HCT116 (cell line): ENCODE results near the gene CASP9. TPM values are rescaled to one million over a fixed set of nuclear protein-coding genes. Genes with fewer than 3 reads are reported as not detected.

Experiments used
- ATAC-seq: fragments of 200-7000 bp; cut with Tn5 transposase; 2 replicates; pipeline ENCODE4 v1.9.1; 2020; ENCODE audit warnings: mild to moderate bottlenecking, moderate library complexity
- BruUV-seq: library from RNA; stranded (reverse); fragments of 400-500 nt; replicated peaks from 2 replicates; lab custom pipeline; 2021; lab: Mats Ljungman, UMichigan
- CTCF ChIA-PET: fragments of 300-600 bp; sonication (Branson Sonifier 250); formaldehyde crosslinking; loops from one replicate; lab custom pipeline; 2021; ENCODE audit warnings: antibody characterized with exemption; lab: Charles Lee
- POLR2A ChIA-PET: fragments of 300-600, 350-600 bp; sonication (Branson Sonifier 250); formaldehyde crosslinking; loops from one replicate; lab custom pipeline; 2021; ENCODE audit warnings: antibody characterized with exemption; lab: Charles Lee
- RAD21 ChIA-PET, 2 experiments: fragments of 300-600 bp; sonication (Branson Sonifier 250); formaldehyde crosslinking; loops; one replicate each; lab custom pipeline; 2023; ENCODE audit warnings: low total read pairs in 2 of 2; ENCODE audit not compliant: uncharacterized antibody in 2 of 2, unreplicated experiment in 2 of 2, low non-redundant PET in 1 of 2; lab: Charles Lee
- DNase-seq: peaks from one replicate; pipeline ENCODE4 v3.0.0-alpha.2; 2010; ENCODE audit warnings: low read depth, low spot score
- H2AFZ ChIP-seq: fragments of 200-600 bp; shearing (Covaris generic), sonication (generic); 2 replicates; pipeline ENCODE4 v1.6.1; 2017; ENCODE audit warnings: low read depth, mixed run types, mixed read lengths, antibody characterized with exemption, low read length; ENCODE audit not compliant: poor library complexity, severe bottlenecking
- H3K27ac ChIP-seq: 2 replicates; pipeline ENCODE4 v1.5.1; 2012; ENCODE audit warnings: low read depth, low read length
- H3K27me3 ChIP-seq: fragments of 200-600 bp; sonication (generic); 2 replicates; pipeline ENCODE4 v1.6.1; 2016; ENCODE audit warnings: mixed run types, low read length, mixed read lengths; ENCODE audit not compliant: insufficient read depth
- H3K36me3 ChIP-seq, 2 experiments: fragments of 200-500 bp in 1 of 2; fragments of 200-600 bp in 1 of 2; sonication (Bioruptor generic) in 1 of 2; sonication (generic) in 1 of 2; 2 replicates each; pipeline versions ENCODE4 v1.5.1 to v1.6.1; 2014 to 2016; ENCODE audit warnings: low read length in 2 of 2, inconsistent platforms in 1 of 2, mixed read lengths in 1 of 2, mixed run types in 1 of 2; ENCODE audit not compliant: insufficient read depth in 2 of 2, control insufficient read depth in 1 of 2
- H3K4me1 ChIP-seq, 2 experiments: fragments of 200-600 bp in 1 of 2; sonication (generic) in 1 of 2; 2 replicates each; pipeline versions ENCODE4 v1.5.1 to v1.6.1; 2012 to 2017; ENCODE audit warnings: low read length in 2 of 2, inconsistent platforms in 1 of 2, mild to moderate bottlenecking in 1 of 2, mixed read lengths in 1 of 2, mixed run types in 1 of 2, moderate library complexity in 1 of 2; ENCODE audit not compliant: insufficient read depth in 2 of 2, control insufficient read depth in 1 of 2
- H3K4me2 ChIP-seq: fragments of 200-600 bp; sonication (generic); 2 replicates; pipeline ENCODE4 v1.6.1; 2017; ENCODE audit warnings: mixed run types, low read length, mixed read lengths
- H3K4me3 ChIP-seq, 2 experiments: fragments of 200-600 bp in 1 of 2; sonication (generic) in 1 of 2; replicated peaks in 1 of 2; 2 replicates each; pipeline ENCODE4 v1.5.1; 2011 to 2016; ENCODE audit warnings: low read length in 2 of 2, control low read depth in 1 of 2, low read depth in 1 of 2, mild to moderate bottlenecking in 1 of 2, mixed read lengths in 1 of 2, mixed run types in 1 of 2
- H3K79me2 ChIP-seq: fragments of 200-600 bp; sonication (generic); 2 replicates; pipeline ENCODE4 v1.6.1; 2017; ENCODE audit warnings: mild to moderate bottlenecking, mixed run types, low read length, moderate library complexity, mixed read lengths; ENCODE audit not compliant: insufficient read depth
- H3K9ac ChIP-seq: fragments of 200-600 bp; sonication (generic); 2 replicates; pipeline ENCODE4 v1.6.1; 2016; ENCODE audit warnings: low read length, mixed read lengths
- H3K9me2 ChIP-seq: fragments of 200-600 bp; sonication (generic), shearing (Covaris generic); 2 replicates; pipeline ENCODE4 v1.6.1; 2017; ENCODE audit warnings: mixed run types, mild to moderate bottlenecking, moderate library complexity; ENCODE audit not compliant: insufficient read depth
- H3K9me3 ChIP-seq, 2 experiments: fragments of 200-500 bp in 1 of 2; fragments of 200-600 bp in 1 of 2; sonication (Bioruptor generic) in 1 of 2; sonication (generic) in 1 of 2; 2 replicates each; pipeline ENCODE4 v1.6.1; 2014 to 2017; ENCODE audit warnings: low read length in 2 of 2, mixed read lengths in 2 of 2, inconsistent platforms in 1 of 2, low read depth in 1 of 2, mild to moderate bottlenecking in 1 of 2, mixed run types in 1 of 2, moderate library complexity in 1 of 2; ENCODE audit not compliant: control insufficient read depth in 1 of 2, insufficient read depth in 1 of 2
- H4K20me1 ChIP-seq: fragments of 200-600 bp; sonication (generic), shearing (Covaris generic); 2 replicates; pipeline ENCODE4 v1.6.1; 2017; ENCODE audit warnings: mixed run types, mild to moderate bottlenecking, moderate library complexity; ENCODE audit not compliant: insufficient read depth
- CBX3 ChIP-seq: IDR thresholded peaks from 2 replicates; pipeline ENCODE4 v1.6.1; 2012; ENCODE audit warnings: low read depth
- CEBPB ChIP-seq: IDR thresholded peaks from 2 replicates; pipeline ENCODE4 v1.6.1; 2012; ENCODE audit warnings: low read depth
- CTCF ChIP-seq, 3 experiments: fragments of 200-600 bp in 1 of 3; sonication (generic) in 1 of 3; IDR thresholded peaks in 2 of 3; conservative IDR thresholded peaks in 1 of 3; 2 replicates each; pipeline ENCODE4 v1.5.1; 2012 to 2017; ENCODE audit warnings: low read depth in 2 of 3, low read length in 2 of 3, antibody characterized with exemption in 1 of 3, borderline replicate concordance in 1 of 3, control low read depth in 1 of 3, mild to moderate bottlenecking in 1 of 3, mixed read lengths in 1 of 3, mixed run types in 1 of 3, moderate library complexity in 1 of 3; ENCODE audit not compliant: insufficient read depth in 1 of 3
- ELF1 ChIP-seq: IDR thresholded peaks from 2 replicates; pipeline ENCODE4 v1.6.1; 2012; ENCODE audit warnings: low read depth, borderline replicate concordance
- EZH2phosphoT487 ChIP-seq: fragments of 200-600 bp; IDR thresholded peaks from 2 replicates; pipeline ENCODE4 v1.6.1; 2018; ENCODE audit warnings: antibody characterized with exemption, borderline replicate concordance
- FOSL1 ChIP-seq: IDR thresholded peaks from 2 replicates; pipeline ENCODE4 v1.6.1; 2012; ENCODE audit warnings: low read depth
- POLR2AphosphoS5 ChIP-seq: IDR thresholded peaks from 2 replicates; pipeline ENCODE4 v1.6.1; 2011; ENCODE audit warnings: mild to moderate bottlenecking, low read depth, low read length, moderate library complexity
- RAD21 ChIP-seq: IDR thresholded peaks from 2 replicates; pipeline ENCODE4 v1.6.1; 2012; ENCODE audit warnings: low read depth, mild to moderate bottlenecking
- SIN3A ChIP-seq: IDR thresholded peaks from 2 replicates; pipeline ENCODE4 v1.6.1; 2012; ENCODE audit warnings: low read depth
- SP1 ChIP-seq: IDR thresholded peaks from 2 replicates; pipeline ENCODE4 v1.6.1; 2012; ENCODE audit warnings: low read depth
- SRF ChIP-seq: IDR thresholded peaks from 2 replicates; pipeline ENCODE4 v1.6.1; 2012; ENCODE audit warnings: low read depth
- TCF7L2 ChIP-seq: IDR thresholded peaks from 2 replicates; pipeline ENCODE4 v1.7.0; 2011; ENCODE audit warnings: borderline replicate concordance, inconsistent platforms; ENCODE audit not compliant: insufficient read depth, insufficient read length; ENCODE audit errors: extremely low read depth
- intact Hi-C: fragments of 100-400 bp; cut with micrococcal nuclease; formaldehyde crosslinking; loops from 2 replicates; pipeline ENCODE4 v1.10.0; 2022
- total RNA-seq: library from RNA; stranded (reverse); gene quantifications from one replicate; pipeline ENCODE4 v1.2.1, GENCODE V29; 2021; ENCODE audit not compliant: unreplicated experiment
- TF ChIP-seq, protein P1 (sequence below): IDR thresholded peaks from 2 replicates; pipeline ENCODE4 v1.6.1; 2012
- TF ChIP-seq, protein P2 (sequence below): IDR thresholded peaks from 2 replicates; pipeline ENCODE4 v1.6.1; 2012

The CASP9 gene
- total RNA-seq, 1 experiment from 2014 or later: 10.6 TPM

GRCh38 chr1:15477646-15478212 is 46.3 kb downstream of the CASP9 start:
- ATAC-seq: no peak
- ChIA-PET CTCF (no interaction called here), RAD21 (no interaction called here), POLR2A (no interaction called here)
- Histone ChIP-seq H2AFZ (no peak overlapping the region), H3K9me2 (no peaks in the 10 kb centered on the region), H3K27ac (no peak overlapping the region), H3K4me1 (no peaks in the 10 kb centered on the region), H3K9me3 (no peaks in the 10 kb centered on the region), H3K79me2 (no peaks in the 10 kb centered on the region), H3K9ac (no peak overlapping the region), H3K4me2 (no peak overlapping the region), H4K20me1 (no peaks in the 10 kb centered on the region), H3K36me3 (no peaks in the 10 kb centered on the region), H3K27me3 (no peaks in the 10 kb centered on the region), H3K4me3 (no peak overlapping the region)
- TF ChIP-seq TCF7L2 (no peak), SRF (no peak), EZH2phosphoT487 (no peak), SP1 (no peak)
- TF ChIP-seq, protein P1, sequence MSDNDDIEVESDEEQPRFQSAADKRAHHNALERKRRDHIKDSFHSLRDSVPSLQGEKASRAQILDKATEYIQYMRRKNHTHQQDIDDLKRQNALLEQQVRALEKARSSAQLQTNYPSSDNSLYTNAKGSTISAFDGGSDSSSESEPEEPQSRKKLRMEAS: no peak
- TF ChIP-seq, protein P2, sequence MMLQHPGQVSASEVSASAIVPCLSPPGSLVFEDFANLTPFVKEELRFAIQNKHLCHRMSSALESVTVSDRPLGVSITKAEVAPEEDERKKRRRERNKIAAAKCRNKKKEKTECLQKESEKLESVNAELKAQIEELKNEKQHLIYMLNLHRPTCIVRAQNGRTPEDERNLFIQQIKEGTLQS: no peak
- DNase-seq: no peak
- intact Hi-C loops: no loop called here
- no TSS peak for BruUV-seq

DNA sequence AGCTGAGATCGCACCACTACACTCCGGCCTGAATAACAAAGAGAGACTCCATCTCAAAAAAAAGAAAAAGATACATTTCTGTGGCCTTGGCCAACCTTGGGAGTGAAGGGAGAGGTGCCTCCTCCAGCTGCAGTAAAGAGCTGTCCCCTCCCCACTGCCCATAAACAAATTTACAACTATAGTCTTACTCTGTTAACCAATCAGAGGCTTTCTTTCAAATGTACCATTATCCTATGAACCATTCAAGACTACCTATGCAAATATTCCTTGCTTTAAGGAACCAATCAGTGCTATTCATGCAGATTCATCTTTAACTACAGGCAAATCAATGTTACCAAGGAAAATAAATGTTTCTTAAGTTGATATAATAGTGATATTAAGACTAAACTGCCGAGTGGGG is 47.1 kb downstream of the CASP9 start:
- DNase-seq (no peak), ATAC-seq (no peak)
- TF ChIP-seq, protein P1: no peak
- TF ChIP-seq POLR2AphosphoS5 (no peak), SIN3A (no peak), RAD21 (no peak), ELF1 (no peak), FOSL1 (no peak), CBX3 (no peak), CEBPB (no peak), CTCF (IDR thresholded peaks at IDR 0.05 in 2 of 3, conservative IDR thresholded peaks at IDR 0.05 in 1 of 3; ENCODE audit: borderline replicate concordance in 1 of 3, insufficient read depth in 1 of 3, low read depth in 2 of 3, low read length in 2 of 3) (no peak), SP1 (no peak)
- Histone ChIP-seq H3K4me1 (no peaks in the 10 kb centered on the region), H3K79me2 (no peaks in the 10 kb centered on the region), H3K9me3 (no peaks in the 10 kb centered on the region), H3K27me3 (no peaks in the 10 kb centered on the region), H3K36me3 (no peaks in the 10 kb centered on the region), H3K4me2 (no peak overlapping the region), H3K27ac (no peak overlapping the region), H3K4me3 (no peak overlapping the region), H3K9me2 (no peaks in the 10 kb centered on the region), H2AFZ (no peak overlapping the region), H3K9ac (no peak overlapping the region), H4K20me1 (no peaks in the 10 kb centered on the region)
- RAD21 ChIA-PET: no interaction called here
- BruUV-seq: no TSS peak
- intact Hi-C loops: no loop called here
- CTCF ChIA-PET: no interaction called here
- POLR2A ChIA-PET: no interaction called here
